ENCODE results near the gene STK24. TPM values are rescaled to one million over a fixed set of nuclear protein-coding genes. Genes with fewer than 3 reads are reported as not detected.

Gene STK24
- total RNA-seq, 1 donor from 2014 or later = 88.4 TPM

DNA sequence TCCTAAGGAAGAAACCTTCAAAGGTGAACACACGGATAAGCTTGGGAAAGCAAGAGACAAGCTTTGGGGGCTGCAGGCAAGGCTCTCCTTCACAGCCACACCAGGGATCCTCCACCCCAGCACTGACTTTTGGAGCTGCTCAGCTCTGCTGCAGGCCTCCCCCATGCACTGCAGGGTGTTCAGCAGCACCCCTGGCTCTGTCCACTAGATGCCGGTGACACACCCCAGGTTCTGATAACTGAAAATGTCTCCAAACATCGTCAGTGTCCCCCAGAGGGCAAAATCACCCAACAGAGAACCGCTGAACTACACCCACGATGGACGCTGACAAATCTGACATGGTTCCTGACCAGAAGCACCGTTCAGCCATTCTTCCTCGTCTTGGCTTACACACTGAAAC lies 90.5 kb downstream of the STK24 start:
- Mint-ChIP-seq H3K27ac (no peak overlapping the region), H3K36me3 (no peaks in the 10 kb centered on the region), H3K27me3 (ENCODE audit: low read depth) (no peaks in the 10 kb centered on the region), H3K4me1 (peaks cover 63% of the 10 kb centered on the region), H3K9me3 (no peaks in the 10 kb centered on the region), H3K4me3 (no peak overlapping the region)
- TF ChIP-seq CTCF (IDR thresholded peaks at IDR 0.05; ENCODE audit: unreplicated experiment) = no peak
- DNase-seq (ENCODE audit: low spot score in 2 of 2, unreplicated experiment in 2 of 2) = no peak

- no peak for TF ChIP-seq CTCF (IDR thresholded peaks at IDR 0.05; ENCODE audit: unreplicated experiment)
- Mint-ChIP-seq H3K4me3 (no peak overlapping the region), H3K36me3 (no peaks in the 10 kb centered on the region), H3K4me1 (peaks cover 63% of the 10 kb centered on the region), H3K9me3 (no peaks in the 10 kb centered on the region), H3K27ac (peak overlapping the region; percentile 82), H3K27me3 (ENCODE audit: low read depth) (no peaks in the 10 kb centered on the region)
- DNase-seq (ENCODE audit: low spot score in 2 of 2, unreplicated experiment in 2 of 2) = no peak
These were observed 91.3 kb downstream of the STK24 start for GRCh38 chr13:98485561-98485960.

- peak in 1 of 2 experiments; percentile 45 for DNase-seq (ENCODE audit: low spot score in 2 of 2, unreplicated experiment in 2 of 2)
- no peaks in the 10 kb centered on the region for H3K27me3 Mint-ChIP-seq (ENCODE audit: low read depth)
- H3K9me3 Mint-ChIP-seq = no peaks in the 10 kb centered on the region
- H3K4me1 Mint-ChIP-seq = peaks cover 57% of the 10 kb centered on the region
- no peaks in the 10 kb centered on the region for H3K36me3 Mint-ChIP-seq
- no peak for TF ChIP-seq CTCF (IDR thresholded peaks at IDR 0.05; ENCODE audit: unreplicated experiment)
- H3K4me3 Mint-ChIP-seq = peak overlapping the region; percentile 45
- peak overlapping the region; percentile 82 for H3K27ac Mint-ChIP-seq
These were observed 92.4 kb downstream of the STK24 start for GRCh38 chr13:98484289-98485219.

GRCh38 chr13:98483601-98484288 lies 93.2 kb downstream of the STK24 start:
- no peak for TF ChIP-seq CTCF (IDR thresholded peaks at IDR 0.05; ENCODE audit: unreplicated experiment)
- Mint-ChIP-seq H3K4me1 (peaks cover 57% of the 10 kb centered on the region), H3K27me3 (ENCODE audit: low read depth) (no peaks in the 10 kb centered on the region), H3K4me3 (peak overlapping the region; percentile 45), H3K36me3 (no peaks in the 10 kb centered on the region), H3K9me3 (no peaks in the 10 kb centered on the region), H3K27ac (peak overlapping the region; percentile 82)
- DNase-seq (ENCODE audit: low spot score in 2 of 2, unreplicated experiment in 2 of 2) = no peak

DNA sequence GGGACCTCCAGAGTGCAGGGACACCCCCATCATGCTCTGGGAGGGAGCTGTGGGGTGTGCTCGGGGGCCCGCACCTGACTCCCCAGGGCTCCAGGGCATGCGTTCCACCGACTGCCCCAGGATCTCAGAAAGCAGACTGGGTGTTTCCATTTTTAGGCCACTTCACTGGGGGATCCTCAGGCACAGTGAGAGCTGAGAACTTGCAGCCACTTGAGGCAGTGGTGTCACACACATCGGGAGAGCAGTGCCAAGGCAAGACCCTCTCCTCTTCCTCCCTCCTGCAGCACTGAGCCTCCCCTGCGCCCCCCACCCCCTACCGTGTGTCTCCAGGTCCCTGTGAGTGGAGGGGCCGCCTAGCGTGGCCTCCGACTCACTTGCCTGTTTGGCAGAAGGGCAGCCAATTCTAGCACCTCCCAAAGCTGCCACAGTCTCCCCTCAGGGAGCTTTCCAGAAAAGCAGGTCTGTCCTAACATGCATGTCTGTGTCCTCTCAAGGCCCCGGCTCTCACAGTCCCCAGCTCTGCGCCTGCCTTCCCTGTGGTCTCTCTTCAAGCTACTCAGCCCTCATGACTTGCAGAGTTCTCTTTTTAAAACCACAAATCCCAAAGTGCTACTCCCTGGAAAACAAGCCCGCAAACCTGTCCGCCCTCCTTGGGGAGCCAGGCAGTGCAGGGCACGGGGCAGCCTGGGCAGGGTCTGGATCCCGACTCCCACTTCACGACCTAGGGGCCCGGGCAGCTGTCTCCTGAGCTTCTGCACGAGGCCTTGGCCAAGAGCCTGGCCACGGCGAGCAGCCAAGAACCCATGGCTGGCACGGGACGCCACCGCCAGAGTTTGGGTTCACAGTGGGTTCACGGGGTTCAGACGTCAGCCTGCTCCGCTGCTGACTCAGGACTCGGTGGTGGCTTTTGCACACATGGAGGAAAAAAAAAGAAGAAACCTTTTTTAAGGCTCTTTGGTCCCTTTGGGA lies 94.1 kb downstream of the STK24 start:
- no peak overlapping the region for H3K4me3 Mint-ChIP-seq
- H3K36me3 Mint-ChIP-seq = no peaks in the 10 kb centered on the region
- no peaks in the 10 kb centered on the region for H3K9me3 Mint-ChIP-seq
- H3K27me3 Mint-ChIP-seq (ENCODE audit: low read depth) = no peaks in the 10 kb centered on the region
- peaks cover 63% of the 10 kb centered on the region for H3K4me1 Mint-ChIP-seq
- peak overlapping the region; percentile 55 for H3K27ac Mint-ChIP-seq
- no peak for DNase-seq (ENCODE audit: low spot score in 2 of 2, unreplicated experiment in 2 of 2)
- TF ChIP-seq CTCF (IDR thresholded peaks at IDR 0.05; ENCODE audit: unreplicated experiment) = no peak

Measured in mesothelial cell of epicardium (in vitro differentiated cells).